DND-41 (cell line): ENCODE data around the gene CAPN14.

Experiments used
- ATAC-seq: fragments of 200-7000 bp; cut with Tn5 transposase; 3 replicates; pipeline ENCODE4 v1.9.1; 2021; ENCODE audit warnings: low read depth; ENCODE audit not compliant: insufficient read depth
- DNase-seq: peaks from one replicate; pipeline ENCODE4 v3.0.0-alpha.2; 2020
- H2AFZ ChIP-seq: 2 replicates; pipeline ENCODE4 v1.6.0; 2012; ENCODE audit warnings: low read depth, low read length
- H3K27ac ChIP-seq: 2 replicates; pipeline ENCODE4 v1.5.1; 2012; ENCODE audit warnings: low read length, inconsistent platforms
- H3K27me3 ChIP-seq: fragments of 200-600 bp; sonication (generic); 2 replicates; pipeline ENCODE4 v1.6.0; 2012; ENCODE audit warnings: low read length, mild to moderate bottlenecking, inconsistent platforms; ENCODE audit not compliant: insufficient read depth, poor library complexity
- H3K36me3 ChIP-seq: 2 replicates; pipeline ENCODE4 v1.5.1; 2012; ENCODE audit warnings: low read length, inconsistent platforms; ENCODE audit not compliant: insufficient read depth
- H3K4me1 ChIP-seq: 2 replicates; pipeline ENCODE4 v1.5.1; 2012; ENCODE audit warnings: mild to moderate bottlenecking, low read length; ENCODE audit not compliant: insufficient read depth
- H3K4me2 ChIP-seq: 2 replicates; pipeline ENCODE4 v1.6.0; 2012; ENCODE audit warnings: mild to moderate bottlenecking, moderate library complexity, low read length, inconsistent platforms; ENCODE audit not compliant: insufficient read depth
- H3K4me3 ChIP-seq, 2 experiments: fragments of 200-600 bp in 1 of 2; shearing (Covaris generic) in 1 of 2; 2 replicates each; pipeline ENCODE4 v1.5.1; 2012 to 2016; ENCODE audit warnings: inconsistent platforms in 2 of 2, low read length in 2 of 2, mild to moderate bottlenecking in 2 of 2, low read depth in 1 of 2, moderate library complexity in 1 of 2
- H3K79me2 ChIP-seq: 2 replicates; pipeline ENCODE4 v1.6.0; 2012; ENCODE audit warnings: low read length, inconsistent platforms; ENCODE audit not compliant: insufficient read depth
- H3K9ac ChIP-seq: 2 replicates; pipeline ENCODE4 v1.6.0; 2012; ENCODE audit warnings: low read depth, mild to moderate bottlenecking, inconsistent platforms, low read length, moderate library complexity
- H3K9me3 ChIP-seq: 2 replicates; pipeline ENCODE4 v1.5.1; 2012; ENCODE audit warnings: low read length, moderate library complexity, mild to moderate bottlenecking, inconsistent platforms; ENCODE audit not compliant: insufficient read depth, severe bottlenecking
- H4K20me1 ChIP-seq: 2 replicates; pipeline ENCODE4 v1.6.0; 2012; ENCODE audit warnings: low read length; ENCODE audit not compliant: insufficient read depth
- CTCF ChIP-seq: IDR thresholded peaks from 2 replicates; pipeline ENCODE4 v1.5.1; 2012; ENCODE audit warnings: borderline replicate concordance, low read length, moderate library complexity, mild to moderate bottlenecking; ENCODE audit not compliant: poor library complexity, severe bottlenecking; ENCODE audit errors: extremely low read depth
- EZH2 ChIP-seq: IDR thresholded peaks from 3 replicates; pipeline ENCODE4 v1.6.1; 2012; ENCODE audit warnings: borderline replicate concordance, low read depth, mild to moderate bottlenecking, moderate library complexity, low read length, inconsistent platforms; ENCODE audit not compliant: severe bottlenecking

The CAPN14 gene

GRCh38 chr2:31238906-31239592, 21.7 kb upstream of the CAPN14 start:
- no peak overlapping the region for H3K9ac ChIP-seq
- H3K4me3 ChIP-seq: no peak overlapping the region
- no peaks in the 10 kb centered on the region for H3K79me2 ChIP-seq
- no peak overlapping the region for H3K27ac ChIP-seq
- H3K4me1 ChIP-seq: peaks cover 19% of the 10 kb centered on the region
- DNase-seq (no peak), ATAC-seq (no peak)
- no peaks in the 10 kb centered on the region for H3K36me3 ChIP-seq
- no peak overlapping the region for H2AFZ ChIP-seq
- no peak overlapping the region for H3K4me2 ChIP-seq
- no peaks in the 10 kb centered on the region for H3K9me3 ChIP-seq
- no peaks in the 10 kb centered on the region for H3K27me3 ChIP-seq
- no peaks in the 10 kb centered on the region for H4K20me1 ChIP-seq
- TF ChIP-seq CTCF (no peak), EZH2 (no peak)

GRCh38 chr2:31238126-31238905, 21.0 kb upstream of the CAPN14 start:
- no peak overlapping the region for H3K4me2 ChIP-seq
- no peaks in the 10 kb centered on the region for H3K36me3 ChIP-seq
- peaks cover 26% of the 10 kb centered on the region for H3K4me1 ChIP-seq
- no peaks in the 10 kb centered on the region for H3K27me3 ChIP-seq
- no peak overlapping the region for H3K4me3 ChIP-seq
- H4K20me1 ChIP-seq: no peaks in the 10 kb centered on the region
- H3K9ac ChIP-seq: no peak overlapping the region
- no peaks in the 10 kb centered on the region for H3K79me2 ChIP-seq
- no peak for TF ChIP-seq CTCF
- no peak for TF ChIP-seq EZH2
- H2AFZ ChIP-seq: no peak overlapping the region
- H3K27ac ChIP-seq: no peak overlapping the region
- ATAC-seq: no peak
- H3K9me3 ChIP-seq: no peaks in the 10 kb centered on the region
- DNase-seq: no peak

GRCh38 chr2:31237348-31238017, 20.2 kb upstream of the CAPN14 start:
- Histone ChIP-seq H3K4me1 (peaks cover 35% of the 10 kb centered on the region), H4K20me1 (no peaks in the 10 kb centered on the region), H3K27me3 (no peaks in the 10 kb centered on the region), H3K27ac (no peak overlapping the region), H2AFZ (no peak overlapping the region), H3K4me3 (no peak overlapping the region), H3K36me3 (no peaks in the 10 kb centered on the region), H3K9ac (no peak overlapping the region), H3K4me2 (no peak overlapping the region), H3K9me3 (no peaks in the 10 kb centered on the region), H3K79me2 (no peaks in the 10 kb centered on the region)
- ATAC-seq: no peak
- no peak for DNase-seq
- no peak for TF ChIP-seq EZH2
- TF ChIP-seq CTCF: no peak
